GM12892 (cell line): ENCODE results near the gene FASTK.

Source experiments
- DNase-seq: peaks from one replicate; pipeline ENCODE4 v3.0.0; 2011; ENCODE audit not compliant: insufficient read length
- FAIRE-seq: peaks from 2 replicates; lab custom pipeline; 2011; peaks lifted over from hg19 to GRCh38; lab: Jason Lieb, UNC
- POLR2A ChIP-seq: IDR thresholded peaks from 2 replicates; pipeline ENCODE4 v1.6.1; 2011; ENCODE audit warnings: low read depth, low read length, control low read depth
- POLR2AphosphoS5 ChIP-seq: IDR thresholded peaks from 2 replicates; pipeline ENCODE4 v1.6.1; 2011; ENCODE audit warnings: low read depth, low read length, control low read depth
- TAF1 ChIP-seq: IDR thresholded peaks from 2 replicates; pipeline ENCODE4 v1.6.1; 2011; ENCODE audit warnings: low read depth, mild to moderate bottlenecking, control low read depth, low read length, borderline replicate concordance

The FASTK gene

GRCh38 chr7:151104411-151105235 lies 24.0 kb upstream of the FASTK start:
- no peak for DNase-seq
- no peak for TF ChIP-seq POLR2AphosphoS5
- TF ChIP-seq POLR2A = no peak
- TF ChIP-seq TAF1 = no peak
- FAIRE-seq = no peak

- no peak for FAIRE-seq
- DNase-seq = no peak
Measured at GRCh38 chr7:151103973-151104372, 23.4 kb upstream of the FASTK start.

GRCh38 chr7:151102991-151103390 lies 22.4 kb upstream of the FASTK start:
- TF ChIP-seq TAF1 (no peak), POLR2AphosphoS5 (no peak), POLR2A (no peak)
- FAIRE-seq (no peak), DNase-seq (no peak)

More at GRCh38 chr7:151103973-151104372, 23.4 kb upstream of the FASTK start:
- TF ChIP-seq POLR2A (no peak), TAF1 (no peak), POLR2AphosphoS5 (no peak)

GRCh38 chr7:151101621-151102396 lies 21.2 kb upstream of the FASTK start:
- TF ChIP-seq TAF1 (no peak), POLR2A (no peak), POLR2AphosphoS5 (no peak)
- DNase-seq (no peak), FAIRE-seq (no peak)

GRCh38 chr7:151100921-151101320 lies 20.3 kb upstream of the FASTK start:
- no peak for FAIRE-seq
- DNase-seq = no peak

GRCh38 chr7:151099486-151100211 lies 19.0 kb upstream of the FASTK start:
- FAIRE-seq (no peak), DNase-seq (no peak)
- TF ChIP-seq POLR2AphosphoS5 = no peak
- no peak for TF ChIP-seq POLR2A
- TF ChIP-seq TAF1 = no peak

More at GRCh38 chr7:151100921-151101320, 20.3 kb upstream of the FASTK start:
- no peak for TF ChIP-seq POLR2AphosphoS5
- TF ChIP-seq POLR2A = no peak
- TF ChIP-seq TAF1 = no peak

- TF ChIP-seq POLR2A (no peak), TAF1 (no peak), POLR2AphosphoS5 (no peak)
- FAIRE-seq = no peak
Measured at GRCh38 chr7:151095828-151096475, 15.3 kb upstream of the FASTK start.

GRCh38 chr7:151095123-151095797 lies 14.7 kb upstream of the FASTK start:
- DNase-seq (no peak), FAIRE-seq (no peak)
- TF ChIP-seq TAF1 = no peak
- TF ChIP-seq POLR2AphosphoS5 = no peak
- no peak for TF ChIP-seq POLR2A

More at GRCh38 chr7:151095828-151096475, 15.3 kb upstream of the FASTK start:
- DNase-seq = no peak

- DNase-seq = no peak
- no peak for FAIRE-seq
- no peak for TF ChIP-seq TAF1
- TF ChIP-seq POLR2AphosphoS5 = no peak
- TF ChIP-seq POLR2A = no peak
Measured at GRCh38 chr7:151094675-151095074, 14.1 kb upstream of the FASTK start.

- DNase-seq = no peak
- no peak for FAIRE-seq
- TF ChIP-seq POLR2AphosphoS5 (no peak), POLR2A (no peak), TAF1 (no peak)
Measured at GRCh38 chr7:151093748-151094147, 13.1 kb upstream of the FASTK start.
